Measurements from ENCODE around the gene EYS. TPM values are rescaled to one million over a fixed set of nuclear protein-coding genes. Genes with fewer than 3 reads are reported as not detected.

EYS gene
- total and polyA plus RNA-seq, 9 of the 15 experiments (the other 6 are each of a cell fraction or from before 2014, with no cell fraction given): 0.03 to 0.36 (median 0.10) TPM; not detected in 2

- no peak for TF ChIP-seq RREB1 (CRISPR knock-in tag; IDR thresholded peaks at IDR 0.05)
- TF ChIP-seq NR0B1 (IDR thresholded peaks at IDR 0.05; ENCODE audit: partially characterized antibody): no peak
- TF ChIP-seq FOXK1 (CRISPR knock-in tag; IDR thresholded peaks at IDR 0.05; ENCODE audit: borderline replicate concordance): no peak
- no peak for TF ChIP-seq ZNF12 (CRISPR knock-in tag; IDR thresholded peaks at IDR 0.05)
- ChIA-PET CTCF (ENCODE audit: low intra/inter-chr PET ratio) (no interaction called here), POLR2A (no interaction called here)
- H3K9me1 ChIP-seq (ENCODE audit: control insufficient read depth, insufficient read depth, low read length): no peaks in the 10 kb centered on the region
- H3K4me3 ChIP-seq: no peak overlapping the region
- no peak for ATAC-seq
- DNase-seq (ENCODE audit: extremely low read depth in 1 of 4, low spot score in 3 of 4): no peak
- FAIRE-seq: no peak
- no peaks in the 10 kb centered on the region; the same call in 1 of the 2 replicates for H3K9me3 ChIP-seq (replicated peaks; ENCODE audit: control insufficient read depth, insufficient read depth, low read depth, low read length)
- no peaks in the 10 kb centered on the region for H3K4me1 ChIP-seq (replicated peaks in 1 of 2; ENCODE audit: control insufficient read depth in 2 of 2, insufficient read depth in 2 of 2, low read length in 2 of 2)
- 0% methylated on average over 3 of the region's 3 CpGs for WGBS (ENCODE audit: insufficient coverage, low coverage, missing lambda C conversion rate)
- no peak overlapping the region for H3K9ac ChIP-seq (ENCODE audit: insufficient read depth in 1 of 2, low read depth in 2 of 2, low read length in 2 of 2)
- no peaks in the 10 kb centered on the region for H3K79me2 ChIP-seq (ENCODE audit: control insufficient read depth, insufficient read depth, low read length)
- intact Hi-C loops (cut with micrococcal nuclease): no loop called here
- H3K4me2 ChIP-seq (ENCODE audit: insufficient read depth, low read length): no peak overlapping the region
- in situ Hi-C loops (cut with MboI): no loop called here
- no peaks in the 10 kb centered on the region for H3K36me3 ChIP-seq (ENCODE audit: control insufficient read depth, insufficient read depth, low read length)
- no peak overlapping the region for H2AFZ ChIP-seq (ENCODE audit: low read depth, low read length)
- H4K20me1 ChIP-seq (replicated peaks; ENCODE audit: control insufficient read depth, insufficient read depth, low read length): no peaks in the 10 kb centered on the region
- no peaks in the 10 kb centered on the region for H3K27me3 ChIP-seq (ENCODE audit: control insufficient read depth in 2 of 2, insufficient read depth in 2 of 2, low read length in 2 of 2)
- H3K27ac ChIP-seq (ENCODE audit: extremely low read depth, low read depth, low read length): no peak overlapping the region
- BruUV-seq (replicated peaks): no TSS peak
Measured at GRCh38 chr6:64250126-64250525, 1456.9 kb downstream of the EYS start.
